Measurements from ENCODE around the gene MTFP1.

MTFP1 gene

GRCh38 chr22:30393322-30393680 lies 32.3 kb upstream of the MTFP1 start:
- Histone ChIP-seq H3K79me2 (ENCODE audit: low read length) (no peaks in the 10 kb centered on the region), H3K9ac (ENCODE audit: low read length) (no peak overlapping the region), H3K36me3 (replicated peaks; ENCODE audit: insufficient read depth, low read length) (no peaks in the 10 kb centered on the region), H2AFZ (ENCODE audit: low read length) (no peak overlapping the region), H3K9me2 (replicated peaks; ENCODE audit: insufficient read depth, low read length) (no peaks in the 10 kb centered on the region), H3K27me3 (replicated peaks; ENCODE audit: insufficient read depth, low read length) (peaks cover 12% of the 10 kb centered on the region), H3K9me3 (replicated peaks; ENCODE audit: insufficient read depth, low read length) (no peaks in the 10 kb centered on the region), H3K4me2 (ENCODE audit: low read depth, low read length) (no peak overlapping the region), H3K4me3 (ENCODE audit: low read length) (no peak overlapping the region), H3K27ac (ENCODE audit: low read length) (no peak overlapping the region), H4K20me1 (ENCODE audit: insufficient read depth, low read length) (no peaks in the 10 kb centered on the region), H3K4me1 (ENCODE audit: low read length) (peaks cover 6% of the 10 kb centered on the region), H3F3A (ENCODE audit: insufficient read depth, low read length) (no peaks in the 10 kb centered on the region)
- DNase-seq: no peak
- TF ChIP-seq EZH2phosphoT487 (IDR thresholded peaks at IDR 0.05; ENCODE audit: low read length): no peak
- no peak for TF ChIP-seq EZH2 (optimal IDR thresholded peaks at IDR 0.05; ENCODE audit: low read depth, low read length)
- no peak for TF ChIP-seq CTCF (IDR thresholded peaks at IDR 0.05; ENCODE audit: low read length)

- H3K9me3 ChIP-seq (replicated peaks; ENCODE audit: insufficient read depth, low read length): no peaks in the 10 kb centered on the region
- H4K20me1 ChIP-seq (ENCODE audit: insufficient read depth, low read length): no peaks in the 10 kb centered on the region
- peaks cover 6% of the 10 kb centered on the region for H3K4me1 ChIP-seq (ENCODE audit: low read length)
- H3K27me3 ChIP-seq (replicated peaks; ENCODE audit: insufficient read depth, low read length): peaks cover 18% of the 10 kb centered on the region
- H3K4me2 ChIP-seq (ENCODE audit: low read depth, low read length): no peak overlapping the region
- DNase-seq: no peak
- TF ChIP-seq CTCF (IDR thresholded peaks at IDR 0.05; ENCODE audit: low read length) (no peak), EZH2 (optimal IDR thresholded peaks at IDR 0.05; ENCODE audit: low read depth, low read length) (no peak), EZH2phosphoT487 (IDR thresholded peaks at IDR 0.05; ENCODE audit: low read length) (no peak)
- H2AFZ ChIP-seq (ENCODE audit: low read length): no peak overlapping the region
- H3K9ac ChIP-seq (ENCODE audit: low read length): no peak overlapping the region
- H3K36me3 ChIP-seq (replicated peaks; ENCODE audit: insufficient read depth, low read length): no peaks in the 10 kb centered on the region
- H3K27ac ChIP-seq (ENCODE audit: low read length): no peak overlapping the region
- no peak overlapping the region for H3K4me3 ChIP-seq (ENCODE audit: low read length)
- no peaks in the 10 kb centered on the region for H3K79me2 ChIP-seq (ENCODE audit: low read length)
- no peaks in the 10 kb centered on the region for H3K9me2 ChIP-seq (replicated peaks; ENCODE audit: insufficient read depth, low read length)
- no peaks in the 10 kb centered on the region for H3F3A ChIP-seq (ENCODE audit: insufficient read depth, low read length)
Measured at GRCh38 chr22:30393885-30394284, 31.7 kb upstream of the MTFP1 start.

- Histone ChIP-seq H3K4me3 (ENCODE audit: low read length) (peak within 1 kb of the TSS; percentile 59), H3K9ac (ENCODE audit: low read length) (peak within 1 kb of the TSS; percentile 21; the same call in 1 of the 2 replicates), H3K4me2 (ENCODE audit: low read depth, low read length) (peak within 1 kb of the TSS; percentile 85), H3K4me1 (ENCODE audit: low read length) (no peaks in the 10 kb centered on the region), H3K27me3 (replicated peaks; ENCODE audit: insufficient read depth, low read length) (peaks cover 20% of the 10 kb centered on the region), H3K79me2 (ENCODE audit: low read length) (no peaks in the 10 kb centered on the region), H2AFZ (ENCODE audit: low read length) (peak within 1 kb of the TSS; percentile 61), H4K20me1 (ENCODE audit: insufficient read depth, low read length) (no peaks in the 10 kb centered on the region), H3K27ac (ENCODE audit: low read length) (no peak within 1 kb of the TSS), H3K9me2 (replicated peaks; ENCODE audit: insufficient read depth, low read length) (no peaks in the 10 kb centered on the region), H3K9me3 (replicated peaks; ENCODE audit: insufficient read depth, low read length) (no peaks in the 10 kb centered on the region), H3F3A (ENCODE audit: insufficient read depth, low read length) (no peaks in the 10 kb centered on the region), H3K36me3 (replicated peaks; ENCODE audit: insufficient read depth, low read length) (no peaks in the 10 kb centered on the region)
- peak; percentile 29 for DNase-seq
- TF ChIP-seq CTCF (IDR thresholded peaks at IDR 0.05; ENCODE audit: low read length) (no peak), EZH2phosphoT487 (IDR thresholded peaks at IDR 0.05; ENCODE audit: low read length) (no peak), EZH2 (optimal IDR thresholded peaks at IDR 0.05; ENCODE audit: low read depth, low read length) (no peak)
Measured at GRCh38 chr22:30396871-30397655, 28.5 kb upstream of the MTFP1 start, which contains the start of gene SEC14L2. TSS of gene SEC14L2 (plus strand) at chr22:30397018. CDS start at chr22:30397117, 99 bp downstream.

Data from MM.1S (cell line).